Activated CD8-positive, alpha-beta memory T cell treated with anti-CD3 and anti-CD28 coated beads, Interleukin-2, amount 50 U/mL, for 4 hours (primary cell): ENCODE results near the gene SPRY4.
"Not testable (repeated sequence)": the region's sequence is repeated elsewhere in the genome, so short reads cannot be mapped to it uniquely, and the experiment has no call there.

Experiments
- DNase-seq: peaks from one replicate; pipeline ENCODE4 v3.0.0-alpha.2; 2020

The SPRY4 gene

GRCh38 chr5:142333749-142334148 is 8.9 kb upstream of the SPRY4 start:
- DNase-seq = not testable (repeated sequence)

DNA sequence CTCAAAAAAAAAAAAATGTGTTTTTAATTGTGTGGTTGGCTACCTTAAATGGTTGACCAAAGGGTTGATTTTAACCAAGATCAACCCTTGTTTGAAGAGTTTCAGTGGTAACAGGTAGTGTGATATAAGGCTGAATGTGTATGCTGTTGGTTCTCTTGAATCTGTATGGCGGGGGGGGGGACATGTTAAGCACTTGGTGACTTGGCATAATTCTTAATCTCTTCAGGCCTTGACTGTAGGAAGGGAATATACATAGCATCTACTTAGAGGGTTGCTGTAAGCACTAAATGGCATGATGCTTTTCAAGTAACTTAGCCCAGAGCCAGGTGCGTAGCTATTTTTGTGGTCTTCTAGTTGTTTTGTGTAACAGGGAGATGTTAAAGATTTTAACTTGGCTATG is 5.6 kb upstream of the SPRY4 start:
- DNase-seq = no peak

DNA sequence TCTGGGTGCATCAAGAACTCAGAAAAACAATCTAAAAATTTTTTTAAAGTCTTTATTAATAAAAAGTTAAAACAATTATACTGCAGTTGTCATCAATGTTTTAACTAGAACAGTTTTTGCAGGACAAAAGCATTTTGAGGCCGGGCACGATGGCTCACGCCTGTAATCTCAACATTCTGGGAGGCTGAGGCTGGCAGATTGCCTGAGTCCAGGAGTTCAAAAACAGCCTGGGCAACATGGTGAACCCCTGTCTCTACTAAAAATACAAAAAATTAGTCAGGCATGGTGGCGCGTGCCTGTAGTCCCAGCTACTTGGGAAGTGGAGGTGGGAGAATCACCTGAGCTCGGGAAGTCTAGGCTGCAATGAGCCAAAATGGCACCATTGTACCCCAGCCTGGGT is 5.2 kb upstream of the SPRY4 start:
- no peak for DNase-seq

DNA sequence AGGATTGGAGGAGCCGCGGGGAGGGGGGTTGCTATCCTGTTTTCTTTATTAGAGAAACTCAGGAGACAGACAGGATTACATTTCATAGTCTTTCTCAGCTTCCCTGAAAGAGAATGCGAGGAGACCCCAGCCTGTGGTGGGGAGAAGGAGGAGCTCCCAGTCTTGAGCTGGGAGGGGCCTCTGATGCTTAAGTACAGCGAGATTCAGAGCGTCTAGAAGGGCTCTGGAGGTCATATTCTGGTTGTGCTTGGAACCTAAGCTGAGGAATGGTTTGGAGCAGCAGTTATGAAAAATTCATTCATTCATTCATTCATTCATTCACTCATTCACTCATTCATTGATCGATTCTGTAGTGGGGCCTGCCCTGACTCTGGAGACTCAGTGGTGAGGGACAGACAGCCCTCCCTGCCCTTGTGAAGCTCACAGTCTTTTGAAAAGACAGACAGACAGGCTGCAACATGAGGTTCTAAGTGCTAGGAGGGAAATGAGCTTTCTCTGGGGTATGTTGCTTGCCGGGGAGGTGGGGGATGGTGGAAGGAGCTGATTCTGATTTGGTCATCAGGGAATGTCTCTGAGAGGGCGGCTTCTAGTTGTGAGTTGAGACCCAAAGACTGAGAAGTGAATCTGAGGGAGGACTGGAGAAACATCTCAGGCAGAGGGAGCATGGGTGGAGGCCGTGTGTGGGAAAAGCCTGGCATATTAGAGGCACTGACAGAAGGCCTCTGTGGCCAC is 2.5 kb upstream of the SPRY4 start:
- no peak for DNase-seq

DNA sequence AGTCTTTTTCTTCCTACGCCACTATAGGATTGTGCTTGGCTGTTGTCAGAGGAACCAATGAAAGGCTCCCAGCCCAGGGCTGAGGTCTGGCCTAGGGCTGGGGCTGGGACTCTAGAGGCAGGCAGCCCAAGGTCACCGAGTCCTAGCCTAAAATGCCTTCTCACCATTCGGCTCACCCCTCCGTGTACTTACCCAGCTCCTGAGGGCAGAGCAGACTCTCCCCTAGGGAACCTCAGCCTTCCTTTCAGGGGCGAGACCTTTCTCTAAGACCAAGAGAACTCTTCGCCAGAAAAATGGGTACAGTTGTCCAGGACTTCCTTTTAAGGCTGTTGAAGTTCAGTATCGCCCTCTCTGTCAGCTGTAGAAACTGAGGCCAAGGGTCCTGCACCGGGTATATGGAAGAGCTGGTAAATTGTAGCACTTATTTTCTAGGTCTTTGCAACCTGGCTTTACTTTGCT is 1.7 kb upstream of the SPRY4 start:
- DNase-seq = no peak

DNA sequence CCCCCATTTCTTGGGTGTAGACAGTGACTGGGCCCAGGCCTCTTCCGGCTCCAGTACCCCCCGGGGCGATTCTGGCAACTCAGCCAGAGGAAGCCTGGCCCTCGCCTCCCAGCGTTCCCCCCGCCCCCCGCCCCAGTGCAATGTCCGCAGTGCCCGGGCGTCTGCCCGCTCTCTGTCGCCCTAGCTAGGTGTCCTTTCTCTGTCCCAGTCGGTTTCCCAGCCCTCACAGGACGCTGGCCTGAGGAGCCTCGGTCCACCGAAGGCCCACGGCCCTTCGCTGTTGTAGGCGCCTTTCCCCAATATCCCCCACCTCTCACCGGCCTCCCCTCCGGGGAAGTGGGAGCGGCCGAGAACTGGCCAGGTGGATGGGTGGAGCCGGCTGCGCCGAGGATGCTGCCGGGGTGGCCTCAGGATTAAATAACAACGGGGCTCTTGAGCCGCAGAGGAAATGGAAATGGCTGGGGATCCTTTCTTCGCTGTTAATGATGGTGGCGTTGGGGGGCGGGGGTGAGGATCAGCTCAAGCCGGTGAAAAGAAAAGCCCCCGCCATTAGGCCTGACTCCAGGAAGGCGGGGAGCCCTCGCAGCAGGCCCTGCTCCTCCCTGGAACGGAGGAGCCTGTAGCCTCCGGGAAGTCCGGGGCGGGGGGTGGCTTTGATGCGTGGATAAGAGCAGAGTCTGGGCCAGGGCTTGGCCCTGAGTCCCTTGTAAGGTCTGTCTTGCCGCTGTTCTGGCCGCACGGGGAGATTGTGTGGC is 1.1 kb upstream of the SPRY4 start:
- no peak for DNase-seq

GRCh38 chr5:142324136-142324870 is 518 bp downstream of the SPRY4 start:
- DNase-seq = no peak

- DNase-seq = no peak
Measured at GRCh38 chr5:142323480-142324135, 1.2 kb downstream of the SPRY4 start.

DNA sequence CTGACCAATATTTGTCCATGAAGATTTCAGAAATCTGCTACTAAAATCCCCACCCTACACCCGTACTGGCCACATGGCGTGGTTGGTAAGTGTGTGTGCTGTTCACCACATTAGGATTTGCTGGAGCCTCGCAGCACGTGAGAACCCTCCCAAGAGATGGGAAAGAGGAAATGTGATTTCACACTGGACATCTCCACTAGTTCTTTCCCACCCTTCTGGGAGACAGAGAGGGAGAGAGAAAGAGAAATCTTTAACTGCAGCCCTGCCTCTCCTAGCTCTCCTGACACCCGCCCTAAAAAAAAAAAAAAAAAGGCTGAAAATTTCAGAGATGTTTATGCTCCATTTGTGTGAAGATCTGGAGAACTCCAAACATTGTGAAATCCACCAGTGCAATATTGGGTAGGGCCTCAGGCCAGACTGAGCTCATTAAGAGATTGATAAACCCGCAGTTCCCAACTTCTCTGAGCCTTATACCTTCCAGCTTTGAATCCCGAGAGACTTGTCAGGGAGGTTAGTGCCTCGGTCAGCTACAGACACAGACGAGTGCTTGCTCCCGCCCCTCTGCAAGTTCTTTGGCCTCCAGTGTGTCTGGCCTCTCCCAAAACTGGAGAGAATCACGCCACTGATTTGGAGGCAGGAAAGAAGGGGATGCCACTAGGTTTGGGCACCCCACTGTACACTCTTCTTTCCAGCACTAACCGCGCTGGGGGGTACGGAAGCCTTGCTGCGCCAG is 1.9 kb downstream of the SPRY4 start:
- DNase-seq = no peak

GRCh38 chr5:142322403-142322746 is 2.4 kb downstream of the SPRY4 start:
- no peak for DNase-seq

DNA sequence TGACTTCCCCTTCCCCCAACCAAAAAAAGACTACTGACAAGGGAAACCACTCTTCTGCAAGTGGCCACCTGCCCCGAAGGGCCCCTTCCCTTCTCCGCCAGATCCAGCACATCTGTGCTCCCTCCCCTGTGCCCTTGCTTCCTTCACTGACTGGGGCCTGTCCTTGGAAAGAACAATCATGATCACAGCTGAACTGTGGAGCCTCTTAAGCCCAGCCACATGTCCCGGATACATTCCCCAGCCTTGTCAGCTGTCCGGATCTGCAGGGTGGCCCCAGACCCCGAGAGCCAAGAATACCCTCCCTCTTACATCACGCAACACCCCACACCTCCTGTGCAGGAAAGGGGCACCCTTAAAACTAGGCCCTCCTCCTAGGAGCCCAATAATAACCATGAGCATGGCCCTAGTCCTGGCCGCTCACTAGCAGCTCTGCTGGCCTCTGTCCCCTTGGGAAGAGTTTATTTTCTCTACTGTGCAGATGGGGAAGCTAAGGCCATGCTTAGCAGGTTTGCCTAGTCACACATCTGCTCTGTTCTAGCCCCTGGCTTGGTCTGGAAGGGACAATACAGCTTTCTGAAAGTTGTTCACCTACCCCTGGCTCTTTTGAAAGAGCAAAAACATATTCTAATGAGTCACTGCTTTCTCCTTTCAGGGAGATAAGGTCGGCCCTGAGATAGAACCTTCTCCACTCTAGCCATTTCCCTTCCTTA is 3.8 kb downstream of the SPRY4 start:
- DNase-seq = no peak

DNA sequence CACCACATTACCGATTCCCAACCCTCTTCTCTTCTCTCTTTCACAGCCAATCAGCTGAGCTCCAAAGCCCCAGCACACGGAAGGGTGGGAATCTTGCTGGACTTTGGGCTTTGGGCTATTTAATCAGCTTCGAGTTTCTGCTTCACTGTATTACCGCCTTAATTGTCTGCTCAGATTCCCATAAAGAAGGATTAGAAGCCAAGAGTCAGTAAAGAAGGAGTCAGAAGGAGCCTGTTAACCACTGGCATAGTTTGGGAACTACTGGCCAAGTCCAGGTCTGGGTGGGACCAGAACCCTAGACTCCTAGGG is 4.4 kb downstream of the SPRY4 start:
- no peak for DNase-seq

- no peak for DNase-seq
Measured at GRCh38 chr5:142319560-142320429, 5.0 kb downstream of the SPRY4 start.

GRCh38 chr5:142319105-142319504 is 5.7 kb downstream of the SPRY4 start:
- no peak for DNase-seq

DNA sequence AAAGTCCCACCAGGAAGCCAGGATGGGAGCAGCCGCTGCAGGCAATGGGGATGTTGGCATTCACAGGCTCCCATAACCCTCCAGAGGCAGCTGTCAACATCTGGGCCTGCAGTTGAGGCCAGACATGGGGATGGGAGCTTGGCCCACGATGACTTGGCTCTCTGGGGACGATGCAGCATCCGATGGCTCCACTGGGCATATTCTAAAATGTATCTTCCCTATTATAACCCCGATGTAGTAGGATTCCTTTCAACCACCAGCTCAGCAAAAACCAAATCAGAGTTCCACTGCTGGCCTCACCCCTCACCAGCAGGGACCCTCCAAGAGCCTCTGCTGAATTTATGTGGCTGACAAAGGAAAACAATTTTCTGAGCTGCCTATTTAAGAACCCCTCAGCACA is 7.1 kb downstream of the SPRY4 start:
- no peak for DNase-seq

DNA sequence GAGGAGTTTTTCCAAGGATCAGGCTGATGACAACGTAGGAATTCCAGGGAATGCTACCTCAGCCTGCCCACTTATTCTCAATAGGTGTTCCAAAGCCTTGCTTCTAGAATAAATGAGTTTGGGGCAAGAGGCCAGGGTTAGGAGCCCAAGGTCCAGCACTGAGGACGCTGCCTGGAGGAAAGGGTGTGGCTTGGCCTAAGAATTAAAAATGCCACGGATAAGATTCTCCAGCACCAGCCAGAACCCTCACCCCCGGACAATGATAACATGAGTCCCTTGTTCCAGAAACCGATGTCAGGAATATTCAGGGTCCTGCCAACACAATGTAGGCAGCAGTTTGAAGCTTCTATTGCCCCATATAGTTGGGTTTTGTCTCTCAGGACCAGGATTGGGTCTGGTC is 7.6 kb downstream of the SPRY4 start:
- no peak for DNase-seq

- DNase-seq = no peak
Measured at GRCh38 chr5:142316681-142317080, 8.1 kb downstream of the SPRY4 start.

DNA sequence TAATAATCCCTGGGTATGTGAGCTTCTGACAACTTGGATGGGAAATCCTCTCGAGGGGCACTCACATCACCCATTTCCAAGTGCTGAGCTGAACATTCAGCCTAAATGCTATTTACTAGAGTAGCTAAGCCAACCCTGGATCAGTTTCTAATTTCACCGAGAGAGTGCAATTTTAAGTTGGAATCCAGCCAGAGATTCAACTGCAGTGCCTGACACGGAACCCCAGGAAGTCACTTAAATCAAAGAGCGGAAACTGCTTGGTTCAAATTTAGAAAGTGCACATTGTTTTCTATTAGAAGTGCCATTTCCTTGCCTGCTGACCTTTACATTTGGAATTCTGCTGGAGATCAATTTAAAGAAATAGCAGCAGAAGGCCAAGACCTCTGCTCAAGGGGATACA is 8.8 kb downstream of the SPRY4 start:
- DNase-seq = no peak

GRCh38 chr5:142315096-142315900 is 9.5 kb downstream of the SPRY4 start:
- no peak for DNase-seq

- no peak for DNase-seq
Measured at GRCh38 chr5:142314606-142315005, 10.2 kb downstream of the SPRY4 start.
